PC-3 (cell line): ENCODE data around the gene GFOD1. TPM values are rescaled to one million over a fixed set of nuclear protein-coding genes. Genes with fewer than 3 reads are reported as not detected.

ENCODE experiments used
- ATAC-seq: fragments of 200-7000 bp; cut with Tn5 transposase; 2 replicates; pipeline ENCODE4 v1.9.1; 2020; ENCODE audit warnings: mild to moderate bottlenecking, moderate library complexity
- BruUV-seq: library from RNA; stranded (reverse); fragments of 400-500 nt; replicated peaks from 2 replicates; lab custom pipeline; 2021; lab: Mats Ljungman, UMichigan
- CTCF ChIA-PET: fragments of 300-600 bp; sonication (Branson Sonifier 250); formaldehyde crosslinking; loops from one replicate; lab custom pipeline; 2022; ENCODE audit warnings: antibody characterized with exemption; lab: Charles Lee
- POLR2A ChIA-PET: fragments of 300-600 bp; sonication (Branson Sonifier 250); formaldehyde crosslinking; loops from one replicate; lab custom pipeline; 2022; ENCODE audit warnings: antibody characterized with exemption; ENCODE audit not compliant: unreplicated experiment; lab: Charles Lee
- DNase-seq: peaks from one replicate; pipeline ENCODE4 v3.0.0-alpha.2; 2015
- H2AFZ ChIP-seq: fragments of 300-600 bp; sonication (generic); 2 replicates; pipeline ENCODE4 v1.6.0; 2016; ENCODE audit warnings: antibody characterized with exemption, low read length
- H3F3A ChIP-seq: fragments of 300-600 bp; sonication (generic); one replicate; pipeline ENCODE4 v1.6.0; 2017; ENCODE audit warnings: antibody characterized with exemption, low read length, control low read depth, mild to moderate bottlenecking; ENCODE audit not compliant: unreplicated experiment
- H3K27ac ChIP-seq: fragments of 300-600 bp; sonication (generic); 2 replicates; pipeline ENCODE4 v1.5.1; 2016; ENCODE audit warnings: mild to moderate bottlenecking, low read length
- H3K27me3 ChIP-seq: fragments of 300-600 bp; sonication (generic); 2 replicates; pipeline ENCODE4 v1.6.1; 2016; ENCODE audit warnings: low read length, mixed read lengths
- H3K36me3 ChIP-seq: fragments of 300-600 bp; sonication (generic); 2 replicates; pipeline ENCODE4 v1.6.1; 2016; ENCODE audit warnings: low read depth, mixed run types, low read length, mixed read lengths
- H3K4me1 ChIP-seq: fragments of 300-600 bp; sonication (generic); 2 replicates; pipeline ENCODE4 v1.5.1; 2016; ENCODE audit warnings: low read length; ENCODE audit not compliant: insufficient read depth
- H3K4me2 ChIP-seq: fragments of 300-600 bp; sonication (generic); 2 replicates; pipeline ENCODE4 v1.6.0; 2016; ENCODE audit warnings: low read length
- H3K4me3 ChIP-seq: fragments of 300-600 bp; sonication (generic); 2 replicates; pipeline ENCODE4 v1.5.1; 2016; ENCODE audit warnings: mild to moderate bottlenecking, low read length, mixed read lengths
- H3K79me2 ChIP-seq: fragments of 300-600 bp; sonication (generic); 2 replicates; pipeline ENCODE4 v1.6.1; 2017; ENCODE audit warnings: low read length, mixed read lengths
- H3K9ac ChIP-seq: fragments of 300-600 bp; sonication (generic); 2 replicates; pipeline ENCODE4 v1.6.0; 2016; ENCODE audit warnings: mild to moderate bottlenecking, low read length
- H3K9me2 ChIP-seq: fragments of 300-600 bp; sonication (generic); replicated peaks from 2 replicates; pipeline ENCODE4 v1.6.1; 2016; ENCODE audit warnings: mixed run types, low read length, mixed read lengths
- H3K9me3 ChIP-seq: fragments of 300-600 bp; sonication (generic); 2 replicates; pipeline ENCODE4 v1.6.1; 2016; ENCODE audit warnings: low read length, mixed read lengths
- H4K20me1 ChIP-seq: fragments of 300-600 bp; sonication (generic); 2 replicates; pipeline ENCODE4 v1.6.1; 2016; ENCODE audit warnings: low read length, mixed read lengths
- CTCF ChIP-seq: fragments of 300-600 bp; sonication (generic); conservative IDR thresholded peaks from 2 replicates; pipeline ENCODE4 v1.5.1; 2017; ENCODE audit warnings: antibody characterized with exemption, low read depth, mild to moderate bottlenecking, low read length
- EZH2 ChIP-seq: fragments of 300-600 bp; sonication (generic); IDR thresholded peaks from one replicate; pipeline ENCODE4 v1.6.1; 2017; ENCODE audit warnings: antibody characterized with exemption, mild to moderate bottlenecking, low read length; ENCODE audit not compliant: unreplicated experiment
- EZH2phosphoT487 ChIP-seq: fragments of 300-600 bp; sonication (generic); IDR thresholded peaks from 2 replicates; pipeline ENCODE4 v1.6.1; 2018; ENCODE audit warnings: mild to moderate bottlenecking, antibody characterized with exemption, low read length, borderline replicate concordance
- intact Hi-C: fragments of 100-400 bp; cut with micrococcal nuclease; formaldehyde crosslinking; loops from 2 replicates; pipeline ENCODE4 v1.9.0; 2023
- total RNA-seq: library from RNA; depleted of rRNA; stranded (reverse); fragments of >200 nt; gene quantifications from 2 replicates; pipeline ENCODE4 v1.2.3, GENCODE V29; 2014

GFOD1 gene
- total RNA-seq, 1 experiment from 2014 or later: 16.0 TPM

- Histone ChIP-seq H3K4me2 (no peak overlapping the region), H3K4me3 (no peak overlapping the region), H2AFZ (no peak overlapping the region), H3K9me2 (no peaks in the 10 kb centered on the region), H3K36me3 (no peaks in the 10 kb centered on the region), H3K27me3 (no peaks in the 10 kb centered on the region), H3K9me3 (no peaks in the 10 kb centered on the region), H3K27ac (no peak overlapping the region), H3K79me2 (no peaks in the 10 kb centered on the region), H3K4me1 (peaks cover 7% of the 10 kb centered on the region; the same call in 1 of the 2 replicates), H3F3A (no peaks in the 10 kb centered on the region), H4K20me1 (no peaks in the 10 kb centered on the region), H3K9ac (no peak overlapping the region)
- DNase-seq (no peak), ATAC-seq (no peak)
- ChIA-PET CTCF (no interaction called here), POLR2A (no interaction called here)
- intact Hi-C loops: no loop called here
- no TSS peak for BruUV-seq
- no peak for TF ChIP-seq CTCF
- no peak for TF ChIP-seq EZH2phosphoT487
- no peak for TF ChIP-seq EZH2
Measured at GRCh38 chr6:13396241-13396792, 91.1 kb downstream of the GFOD1 start.

GRCh38 chr6:13395272-13396237 lies 91.8 kb downstream of the GFOD1 start:
- H3K4me2 ChIP-seq: no peak overlapping the region
- H3K4me1 ChIP-seq: peaks cover 7% of the 10 kb centered on the region; the same call in 1 of the 2 replicates
- H4K20me1 ChIP-seq: no peaks in the 10 kb centered on the region
- intact Hi-C loops: no loop called here
- H3K79me2 ChIP-seq: no peaks in the 10 kb centered on the region
- TF ChIP-seq EZH2phosphoT487 (no peak), CTCF (no peak), EZH2 (no peak)
- peak; percentile 51 for DNase-seq
- ChIA-PET CTCF (no interaction called here), POLR2A (no interaction called here)
- no peaks in the 10 kb centered on the region for H3K9me3 ChIP-seq
- no peaks in the 10 kb centered on the region for H3K27me3 ChIP-seq
- no peak overlapping the region for H3K9ac ChIP-seq
- no TSS peak for BruUV-seq
- no peak overlapping the region for H3K27ac ChIP-seq
- no peaks in the 10 kb centered on the region for H3F3A ChIP-seq
- H3K9me2 ChIP-seq: no peaks in the 10 kb centered on the region
- H2AFZ ChIP-seq: no peak overlapping the region
- no peaks in the 10 kb centered on the region for H3K36me3 ChIP-seq
- H3K4me3 ChIP-seq: no peak overlapping the region
- ATAC-seq: peak; percentile 22; the same call in 1 of the 2 replicates

- Histone ChIP-seq H3K27ac (no peak overlapping the region), H3K9me3 (no peaks in the 10 kb centered on the region), H3K9me2 (no peaks in the 10 kb centered on the region), H3K27me3 (no peaks in the 10 kb centered on the region), H3K4me1 (peaks cover 7% of the 10 kb centered on the region; the same call in 1 of the 2 replicates), H3K36me3 (no peaks in the 10 kb centered on the region), H3K79me2 (no peaks in the 10 kb centered on the region), H3F3A (no peaks in the 10 kb centered on the region), H3K4me3 (no peak overlapping the region), H4K20me1 (no peaks in the 10 kb centered on the region), H3K4me2 (no peak overlapping the region), H2AFZ (no peak overlapping the region), H3K9ac (no peak overlapping the region)
- TF ChIP-seq CTCF: no peak
- TF ChIP-seq EZH2: no peak
- TF ChIP-seq EZH2phosphoT487: no peak
- ChIA-PET POLR2A (no interaction called here), CTCF (no interaction called here)
- DNase-seq (no peak), ATAC-seq (no peak)
- intact Hi-C loops: no loop called here
- BruUV-seq: no TSS peak
Measured at GRCh38 chr6:13392462-13392861, 94.9 kb downstream of the GFOD1 start.
